Stimulated activated CD4-positive, alpha-beta T cell treated with anti-CD3 and anti-CD28 coated beads, Interleukin-4, amount 100 ng/mL, for 1 hour (primary cell): ENCODE measurements around the gene PLOD1.
"Not testable (repeated sequence)": the region's sequence is repeated elsewhere in the genome, so short reads cannot be mapped to it uniquely, and the experiment has no call there.

ENCODE experiments used
- DNase-seq: peaks from one replicate; pipeline ENCODE4 v3.0.0-alpha.2; 2020

The PLOD1 gene

DNA sequence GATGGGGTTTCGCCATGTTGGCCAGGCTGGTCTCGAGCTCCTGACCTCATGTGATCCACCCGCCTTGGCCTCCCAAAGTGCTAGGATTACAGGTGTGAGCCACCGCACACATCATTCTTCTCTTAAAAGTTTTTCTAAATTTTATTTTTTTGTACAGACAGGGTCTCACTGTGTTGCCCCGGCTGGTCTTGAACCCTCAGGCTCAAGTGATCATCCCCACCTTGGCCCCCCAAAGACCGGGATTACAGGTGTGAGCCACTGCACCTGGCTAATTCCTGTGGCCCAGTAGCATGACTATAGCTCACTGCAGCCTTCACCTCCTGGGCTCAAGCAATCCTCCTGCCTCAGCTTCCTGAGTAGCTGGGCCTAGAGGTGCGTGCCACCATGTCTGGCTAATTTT is 5.3 kb downstream of the PLOD1 start:
- not testable (repeated sequence) for DNase-seq

DNA sequence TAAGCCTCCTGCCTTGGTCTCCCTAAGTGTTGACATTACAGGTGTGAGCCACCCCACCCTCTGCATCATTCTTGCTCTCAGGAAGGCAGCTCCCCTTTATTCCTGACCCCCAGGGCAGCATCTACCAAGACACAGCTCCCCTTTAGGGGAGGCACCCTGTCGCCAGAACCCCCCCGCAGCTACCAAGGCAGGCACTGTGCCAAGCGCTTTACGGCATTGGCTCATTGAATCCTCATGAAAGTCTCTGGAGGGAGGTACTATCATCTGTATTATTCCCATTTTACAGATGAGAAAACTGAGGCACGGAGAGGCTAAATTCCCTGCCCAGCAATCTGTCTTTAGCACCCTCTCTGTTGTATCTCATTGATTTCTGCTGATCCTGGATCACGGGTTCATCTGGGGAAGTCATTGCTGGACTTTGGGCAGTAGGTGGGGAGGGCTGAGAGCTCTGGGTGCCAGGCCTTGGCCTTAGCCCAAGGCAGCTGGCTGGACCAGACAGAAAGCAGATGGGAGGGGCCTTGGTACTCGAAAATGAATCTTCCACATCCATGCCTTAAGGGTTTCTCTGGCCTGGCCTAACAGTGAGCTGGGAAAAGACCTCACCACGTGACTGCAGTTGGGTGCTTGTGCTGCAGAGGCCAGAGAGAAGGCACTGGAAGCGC is 5.9 kb downstream of the PLOD1 start:
- no peak for DNase-seq

DNA sequence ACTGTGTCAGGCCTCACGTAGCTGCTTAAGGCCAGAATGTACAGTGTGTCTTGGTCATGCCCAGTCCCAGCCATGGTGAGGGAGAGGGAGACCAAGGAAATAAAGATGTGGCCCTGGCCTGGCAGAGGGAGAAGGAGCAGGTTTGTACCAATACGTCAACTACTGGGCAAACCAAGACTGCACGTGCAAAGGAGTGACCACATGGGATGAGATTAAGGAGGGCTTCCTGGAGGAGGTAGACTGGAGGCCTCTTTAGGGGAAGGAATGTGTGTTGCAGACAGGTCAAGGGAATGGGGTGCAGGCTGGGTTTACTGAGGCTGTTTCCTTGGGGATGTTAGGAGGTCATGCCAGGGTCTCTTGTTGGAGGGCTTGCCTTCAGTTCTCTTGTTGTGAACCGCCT is 7.8 kb downstream of the PLOD1 start:
- DNase-seq: no peak

DNA sequence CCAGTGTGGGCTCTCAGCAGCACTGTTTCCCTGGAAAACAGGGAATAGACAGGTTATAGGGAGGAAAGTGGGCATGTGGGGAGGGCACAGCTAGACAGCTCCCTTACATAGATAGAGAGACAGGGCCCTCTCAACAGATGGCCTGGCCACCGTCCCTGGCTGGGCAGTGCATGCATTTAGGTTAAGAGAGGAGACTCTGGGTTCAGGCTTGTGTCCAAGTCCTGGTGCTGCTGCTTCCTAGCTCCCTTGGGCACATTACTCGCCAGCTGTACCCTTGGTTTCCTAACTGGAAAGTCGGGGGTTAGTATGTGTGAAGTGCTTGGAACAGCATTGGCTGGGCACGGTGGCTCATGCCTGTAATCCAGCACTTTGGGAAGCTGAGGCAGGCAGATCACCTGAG is 9.1 kb downstream of the PLOD1 start:
- no peak for DNase-seq

DNA sequence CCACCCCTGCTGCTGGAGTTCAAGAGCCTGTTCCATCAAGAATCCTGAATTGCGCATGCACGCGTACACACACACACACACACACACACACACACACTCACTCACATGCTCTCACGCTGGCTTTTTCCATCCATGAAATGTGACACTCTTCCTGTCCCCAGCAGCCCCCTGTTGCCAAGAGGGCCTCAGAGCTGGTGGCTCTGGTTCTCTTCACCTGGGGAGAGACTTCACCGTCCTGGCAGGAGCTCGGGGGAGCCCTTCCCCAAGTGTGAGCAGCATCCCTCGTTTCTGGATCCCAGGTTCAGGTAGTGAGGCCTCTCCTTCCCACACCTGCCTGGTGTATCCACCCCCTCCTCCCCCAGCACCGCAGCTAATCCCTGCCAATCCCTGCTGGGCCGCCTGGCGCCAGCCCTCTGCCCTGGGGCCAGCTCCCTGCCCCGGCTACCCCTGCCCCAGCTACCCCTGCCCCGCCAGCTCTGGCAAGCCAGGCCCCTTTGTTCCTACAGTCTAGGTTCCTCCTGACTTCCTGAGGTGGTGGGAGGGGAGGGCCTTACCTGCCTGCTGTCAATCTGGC is 9.9 kb downstream of the PLOD1 start:
- no peak for DNase-seq

DNA sequence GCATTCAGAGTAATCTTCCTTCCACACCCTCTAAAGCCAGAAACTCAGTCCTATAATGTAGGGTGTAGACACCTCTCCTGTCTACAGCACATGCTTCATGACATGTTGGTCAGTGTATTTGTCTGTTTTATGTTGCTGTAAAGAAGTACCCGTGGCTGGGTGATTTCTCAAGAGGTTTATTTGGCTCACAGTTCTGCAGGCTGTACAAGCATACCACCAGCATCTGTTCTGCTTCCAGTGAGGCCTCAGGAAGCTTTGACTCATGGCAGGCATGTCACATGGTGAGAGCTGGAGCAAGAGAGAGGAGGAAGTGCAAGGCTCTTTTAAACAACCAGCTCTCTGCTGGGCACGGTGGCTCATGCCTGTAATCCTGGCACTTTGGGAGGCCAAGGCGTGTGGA is 12.1 kb downstream of the PLOD1 start:
- DNase-seq: no peak

DNA sequence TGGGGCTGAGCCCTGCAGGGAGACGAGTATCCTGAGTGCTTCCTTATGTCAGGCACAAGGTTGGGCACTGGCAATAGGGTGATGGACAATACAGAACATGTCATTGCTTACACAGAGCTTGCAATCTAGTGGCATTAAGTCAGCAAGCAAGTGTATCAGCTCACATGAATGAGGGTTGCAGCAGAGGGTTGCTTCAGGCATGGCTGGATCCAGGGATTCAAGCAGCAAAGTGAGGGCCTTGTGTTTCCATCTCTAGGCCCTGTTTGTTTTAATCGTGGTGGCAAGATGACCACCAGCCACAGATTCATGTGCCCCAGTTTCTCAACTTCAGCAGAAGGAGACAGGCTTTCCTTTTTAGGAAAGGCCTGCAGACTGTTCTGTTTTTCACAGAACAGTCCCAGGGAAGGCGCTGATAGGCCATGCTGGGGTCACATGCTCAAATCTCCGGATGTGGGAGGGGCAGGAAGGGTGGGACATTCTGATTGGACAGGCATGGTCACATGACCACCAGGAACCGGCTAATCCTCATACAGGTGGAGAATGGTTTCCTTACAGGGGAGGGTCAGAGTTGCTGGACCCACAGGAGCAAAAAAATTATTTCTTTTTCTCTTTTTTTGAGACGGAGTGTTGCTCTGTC is 14.4 kb downstream of the PLOD1 start:
- DNase-seq: no peak

DNA sequence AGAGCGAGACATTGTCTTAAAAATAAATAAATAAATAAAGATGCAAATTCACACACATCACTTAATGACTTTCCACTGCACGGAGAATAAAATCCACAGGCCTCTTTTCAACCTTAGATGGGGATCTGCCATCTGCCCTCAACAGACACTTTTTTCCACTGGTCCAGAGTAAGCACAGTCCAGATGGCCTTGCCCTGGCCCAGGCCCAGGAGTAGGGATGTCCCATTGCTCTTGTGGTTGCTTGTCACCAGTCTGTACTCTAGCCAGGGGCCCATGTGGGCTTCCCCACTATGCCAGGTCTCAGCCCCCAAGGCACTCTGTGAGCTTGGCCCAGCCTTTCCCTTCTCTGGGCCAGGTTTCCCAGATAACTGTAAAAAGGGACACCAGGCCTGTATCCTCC is 17.4 kb downstream of the PLOD1 start:
- no peak for DNase-seq

DNA sequence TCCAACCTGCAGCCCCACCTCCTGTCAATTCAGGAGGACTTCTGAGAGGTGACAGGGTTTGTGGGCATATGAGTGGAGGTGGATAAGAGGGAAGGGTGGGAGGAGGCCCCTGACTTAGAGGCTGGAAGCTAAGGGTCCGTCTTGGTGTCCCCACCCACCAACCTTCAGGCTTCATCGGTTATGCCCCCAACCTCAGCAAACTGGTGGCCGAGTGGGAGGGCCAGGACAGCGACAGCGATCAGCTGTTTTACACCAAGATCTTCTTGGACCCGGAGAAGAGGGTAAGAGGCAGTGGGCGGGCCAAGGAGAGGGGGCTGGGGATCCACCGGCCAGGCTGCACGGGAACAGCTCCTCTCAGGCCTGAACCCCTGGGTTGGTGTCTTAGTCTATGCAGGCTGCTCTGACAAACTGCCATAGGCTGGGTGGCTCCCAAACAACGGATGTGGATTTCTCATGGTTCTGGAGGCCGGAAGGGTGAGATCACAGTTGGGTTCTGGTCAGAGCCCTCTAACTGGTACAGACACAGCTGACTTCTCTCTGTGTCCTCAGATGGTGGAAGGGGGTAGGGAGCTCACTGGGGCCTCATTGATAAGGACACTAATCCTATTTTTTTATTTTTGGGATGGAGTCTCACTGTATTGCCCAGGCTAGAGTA is 18.1 kb downstream of the PLOD1 start:
- DNase-seq: no peak

DNA sequence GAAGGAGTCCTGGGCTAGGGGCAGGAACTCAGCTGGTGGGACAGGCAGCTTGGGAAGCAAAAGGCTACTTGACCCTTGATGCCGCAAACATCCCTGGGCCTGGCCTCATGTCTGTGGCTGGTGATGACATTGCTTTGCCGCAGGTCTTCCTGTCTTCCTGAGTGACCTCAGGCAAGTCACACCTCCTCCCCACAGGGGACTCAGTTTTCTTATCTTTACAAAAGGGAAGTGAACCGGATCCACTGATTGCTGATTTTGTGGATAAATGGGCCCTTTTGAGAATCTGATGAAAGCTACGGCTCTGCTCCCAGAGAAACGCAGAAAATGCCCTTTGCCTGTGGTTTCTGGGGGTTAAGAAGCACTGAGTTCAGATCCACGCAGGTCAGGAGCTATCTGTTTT is 20.7 kb downstream of the PLOD1 start:
- no peak for DNase-seq

DNA sequence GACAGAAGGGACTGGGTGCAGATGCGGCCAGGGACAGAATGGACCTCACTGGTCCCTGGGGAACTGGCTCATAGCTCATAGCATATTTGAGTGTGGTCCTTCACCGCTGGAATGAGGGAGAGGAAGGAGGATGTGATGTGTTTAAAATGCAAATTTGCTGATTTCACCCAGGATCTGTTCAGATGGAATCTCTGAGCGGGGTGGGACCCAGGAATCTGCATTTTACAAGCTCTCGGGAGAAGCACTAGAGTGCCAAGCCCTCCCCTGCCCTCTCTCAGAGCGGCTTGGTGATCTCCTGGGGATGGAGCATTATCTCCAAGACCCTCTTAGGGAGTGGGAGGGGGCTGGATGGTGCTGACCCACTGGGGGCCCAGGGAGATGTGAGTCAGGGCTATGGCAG is 22.9 kb downstream of the PLOD1 start:
- no peak for DNase-seq

DNA sequence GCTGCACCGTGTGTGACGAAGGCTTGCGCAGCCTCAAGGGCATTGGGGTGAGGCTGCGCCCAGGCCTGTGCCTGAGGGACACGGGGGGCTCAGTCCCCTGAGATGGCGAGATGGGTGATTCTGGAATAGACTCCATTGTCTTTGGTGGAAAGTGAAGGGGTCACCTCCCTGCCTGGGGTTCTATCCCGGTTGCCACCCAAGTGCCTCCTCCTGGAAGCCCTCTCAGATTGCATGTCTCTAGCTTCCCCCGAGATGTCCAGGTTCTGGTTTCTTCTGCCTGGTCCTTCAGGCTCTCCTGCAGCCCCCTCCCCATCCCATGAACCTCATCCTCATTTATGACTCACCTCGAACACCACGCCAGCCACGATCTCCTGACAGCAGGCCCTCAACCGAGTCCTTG is 23.4 kb downstream of the PLOD1 start:
- DNase-seq: no peak

DNA sequence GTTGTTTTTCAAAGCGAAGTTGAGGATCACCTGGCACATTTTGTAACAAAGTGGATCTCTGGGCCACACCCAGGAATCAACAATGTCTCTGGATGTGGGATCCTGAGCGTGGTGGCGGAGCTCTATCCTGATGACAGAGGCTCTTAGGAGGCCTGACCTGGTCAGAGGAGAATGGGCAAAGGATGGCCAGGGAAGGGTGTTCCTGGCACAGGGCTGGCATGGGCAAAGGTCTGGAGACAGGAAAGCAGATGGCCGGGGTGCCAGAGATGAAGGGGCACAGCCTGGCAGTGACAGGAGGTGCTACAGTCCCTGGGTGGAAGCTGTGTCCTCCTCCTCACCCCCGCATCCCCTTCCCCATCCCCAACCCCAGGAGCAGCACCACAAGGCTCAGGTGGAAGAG is 25.8 kb downstream of the PLOD1 start:
- DNase-seq: no peak

DNA sequence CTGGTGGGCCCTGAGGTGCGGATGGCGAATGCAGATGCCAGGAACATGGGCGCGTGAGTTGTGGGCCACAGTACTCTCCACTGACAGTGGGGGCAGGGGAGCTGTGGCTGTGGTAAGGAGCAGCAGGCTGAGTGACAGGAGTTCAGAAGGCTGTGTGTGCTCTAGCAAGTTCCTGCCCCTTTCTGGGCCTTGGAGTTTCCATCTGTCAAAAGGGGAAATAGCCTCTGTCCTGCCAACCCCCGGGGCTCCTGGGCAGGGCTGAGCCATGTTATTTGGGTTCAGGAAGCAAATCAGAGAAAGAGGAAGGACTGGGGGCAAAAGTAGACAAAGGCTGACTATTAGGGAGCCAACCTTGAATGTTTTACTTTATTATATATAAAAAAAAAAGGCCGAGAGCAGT is 26.2 kb downstream of the PLOD1 start:
- no peak for DNase-seq

DNA sequence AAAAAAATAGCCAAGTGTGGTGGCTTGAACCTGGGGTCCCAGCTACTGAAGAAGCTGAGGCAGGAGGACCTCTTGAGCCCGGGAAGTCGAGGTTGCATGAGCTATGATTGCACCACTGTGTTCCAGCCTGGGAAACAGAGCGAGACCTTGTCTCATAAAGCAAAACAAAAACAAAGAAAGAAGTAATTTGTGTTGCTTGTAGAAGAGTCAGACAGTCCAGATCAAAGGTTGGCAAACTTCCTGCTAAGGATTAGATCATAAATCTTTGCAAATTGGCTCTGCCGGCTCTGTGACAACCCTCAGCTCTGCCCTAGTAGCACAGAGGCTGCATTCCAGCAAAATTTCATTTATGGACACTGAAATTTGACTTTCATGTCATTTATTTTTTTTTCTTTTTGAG is 26.7 kb downstream of the PLOD1 start:
- no peak for DNase-seq

DNA sequence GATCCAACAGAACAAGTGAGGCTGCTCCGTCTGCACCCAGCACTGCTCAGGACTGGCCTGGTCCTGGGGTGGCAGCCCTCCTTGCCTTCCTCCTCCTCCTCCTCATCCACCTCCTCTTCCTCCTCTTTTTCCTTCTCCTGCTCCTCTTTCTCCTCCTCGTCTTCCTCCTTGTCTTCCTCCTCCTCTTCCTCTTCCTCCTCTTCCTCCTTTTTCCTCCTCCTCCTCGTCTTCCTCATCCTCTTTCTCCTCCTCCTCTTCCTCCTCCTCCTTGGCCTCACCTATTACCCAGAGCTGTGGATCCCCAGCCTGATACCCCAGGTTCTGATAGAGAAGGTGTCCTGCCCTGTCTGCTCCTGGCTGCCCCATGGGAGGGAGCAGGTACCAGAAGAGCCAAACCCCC is 29.1 kb downstream of the PLOD1 start:
- DNase-seq: no peak

DNA sequence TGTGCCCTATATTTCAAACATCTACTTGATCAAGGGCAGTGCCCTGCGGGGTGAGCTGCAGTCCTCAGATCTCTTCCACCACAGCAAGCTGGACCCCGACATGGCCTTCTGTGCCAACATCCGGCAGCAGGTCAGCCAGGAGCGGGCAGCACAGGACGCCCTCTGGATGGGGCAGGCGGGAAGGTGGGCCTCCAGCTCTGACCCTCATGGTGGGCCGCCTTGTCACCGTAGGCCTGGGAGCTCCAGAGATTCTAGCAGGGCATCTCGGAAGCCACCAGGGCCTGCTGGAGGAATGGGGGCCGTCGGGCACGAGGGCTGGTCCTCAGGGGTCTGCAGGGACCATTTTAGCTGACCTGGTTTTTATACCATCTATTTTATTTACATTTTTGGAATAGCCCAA is 30.1 kb downstream of the PLOD1 start:
- DNase-seq: no peak

DNA sequence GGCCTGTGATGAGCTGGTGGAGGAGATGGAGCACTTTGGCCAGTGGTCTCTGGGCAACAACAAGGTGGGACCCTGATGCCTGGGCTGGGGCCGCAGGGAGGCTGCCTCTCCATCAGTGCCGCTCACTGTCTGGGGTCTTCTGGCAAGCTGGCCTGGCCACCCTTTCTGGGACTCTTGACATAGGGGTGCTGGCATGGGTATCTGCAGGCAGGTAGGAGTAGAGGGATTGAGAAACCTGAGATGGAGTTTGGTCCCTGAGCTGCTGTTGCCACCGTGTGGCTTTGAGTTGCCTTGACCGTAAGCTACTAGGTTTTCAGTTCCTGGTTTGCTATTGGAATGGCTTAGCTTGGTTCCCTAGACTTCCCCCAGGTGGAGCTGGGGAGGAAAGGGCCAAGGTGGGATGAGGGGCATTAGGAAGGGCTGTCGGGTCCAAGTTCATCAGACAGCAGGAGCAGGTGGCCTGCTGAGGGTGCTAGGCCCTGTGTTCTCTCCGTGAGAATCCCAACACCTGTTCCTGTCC is 32.6 kb downstream of the PLOD1 start:
- DNase-seq: no peak

DNA sequence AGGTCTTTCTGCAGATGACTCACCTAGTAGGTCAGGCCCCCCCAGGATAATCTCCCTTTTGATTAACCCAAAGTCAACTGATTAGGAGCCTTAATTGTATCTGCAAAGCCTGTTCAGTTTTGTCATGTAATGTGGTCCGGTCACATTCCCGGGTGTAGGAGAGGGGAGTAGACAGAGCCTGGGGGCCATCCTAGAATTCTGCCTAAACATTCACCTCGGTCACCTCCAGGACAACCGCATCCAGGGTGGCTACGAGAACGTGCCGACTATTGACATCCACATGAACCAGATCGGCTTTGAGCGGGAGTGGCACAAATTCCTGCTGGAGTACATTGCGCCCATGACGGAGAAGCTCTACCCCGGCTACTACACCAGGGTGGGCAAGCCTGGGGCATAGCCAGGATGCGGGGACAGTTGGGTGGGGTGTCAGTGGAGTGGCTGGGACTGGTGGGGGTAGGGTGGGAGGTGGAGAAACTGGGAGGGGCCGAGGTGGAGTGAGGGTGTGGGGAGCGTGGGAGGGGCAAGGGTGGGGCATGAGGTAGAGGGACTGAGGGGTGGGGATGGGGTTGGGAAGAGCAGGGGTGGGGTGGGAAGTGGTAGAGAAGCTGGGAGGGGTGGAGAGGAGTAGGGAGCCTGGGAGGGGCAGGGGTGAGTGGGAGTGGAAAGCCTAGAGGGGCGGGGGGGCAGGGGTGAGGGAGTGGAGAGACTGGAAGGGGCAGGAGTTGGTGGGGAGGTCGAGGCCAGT is 36.1 kb downstream of the PLOD1 start:
- DNase-seq: no peak

DNA sequence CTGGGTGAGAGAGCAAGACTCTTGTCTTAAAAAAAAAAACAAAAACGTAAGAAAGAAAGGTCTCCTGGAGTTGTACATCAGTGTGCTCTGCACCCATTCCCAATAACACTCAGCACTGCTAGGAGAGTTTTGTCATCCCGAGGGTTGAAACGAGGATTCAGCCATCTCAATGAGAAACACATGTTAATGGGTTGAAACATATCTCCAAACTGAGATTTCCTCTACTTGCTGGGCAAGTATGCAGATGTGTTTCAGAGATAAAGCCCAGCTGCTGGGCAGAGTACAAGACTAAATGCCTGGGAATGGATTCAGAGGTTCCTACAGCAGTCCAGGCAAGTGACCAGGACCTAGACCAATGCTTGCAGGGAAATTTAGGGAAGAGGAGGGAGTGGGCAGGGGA is 43.1 kb downstream of the PLOD1 start:
- no peak for DNase-seq

DNA sequence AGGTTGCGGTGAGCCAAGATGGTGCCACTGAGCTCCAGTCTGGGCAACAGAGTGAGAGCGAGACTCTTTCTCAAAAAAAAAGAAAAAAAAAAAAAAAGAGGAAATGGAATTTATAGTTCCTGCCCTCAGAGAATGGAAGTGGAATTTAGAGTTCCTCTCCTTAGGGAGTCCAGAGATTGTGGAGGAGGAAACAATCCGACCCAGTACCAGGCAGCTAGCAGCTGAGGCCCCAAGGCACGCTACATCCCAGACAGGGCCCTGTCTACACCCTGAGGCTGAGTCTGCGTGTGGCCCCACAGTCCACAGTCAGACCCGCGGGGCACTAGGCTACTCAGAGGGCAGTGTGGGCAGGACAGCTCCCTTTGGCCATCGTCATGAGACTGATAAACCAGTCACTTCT is 43.8 kb downstream of the PLOD1 start:
- DNase-seq: no peak

DNA sequence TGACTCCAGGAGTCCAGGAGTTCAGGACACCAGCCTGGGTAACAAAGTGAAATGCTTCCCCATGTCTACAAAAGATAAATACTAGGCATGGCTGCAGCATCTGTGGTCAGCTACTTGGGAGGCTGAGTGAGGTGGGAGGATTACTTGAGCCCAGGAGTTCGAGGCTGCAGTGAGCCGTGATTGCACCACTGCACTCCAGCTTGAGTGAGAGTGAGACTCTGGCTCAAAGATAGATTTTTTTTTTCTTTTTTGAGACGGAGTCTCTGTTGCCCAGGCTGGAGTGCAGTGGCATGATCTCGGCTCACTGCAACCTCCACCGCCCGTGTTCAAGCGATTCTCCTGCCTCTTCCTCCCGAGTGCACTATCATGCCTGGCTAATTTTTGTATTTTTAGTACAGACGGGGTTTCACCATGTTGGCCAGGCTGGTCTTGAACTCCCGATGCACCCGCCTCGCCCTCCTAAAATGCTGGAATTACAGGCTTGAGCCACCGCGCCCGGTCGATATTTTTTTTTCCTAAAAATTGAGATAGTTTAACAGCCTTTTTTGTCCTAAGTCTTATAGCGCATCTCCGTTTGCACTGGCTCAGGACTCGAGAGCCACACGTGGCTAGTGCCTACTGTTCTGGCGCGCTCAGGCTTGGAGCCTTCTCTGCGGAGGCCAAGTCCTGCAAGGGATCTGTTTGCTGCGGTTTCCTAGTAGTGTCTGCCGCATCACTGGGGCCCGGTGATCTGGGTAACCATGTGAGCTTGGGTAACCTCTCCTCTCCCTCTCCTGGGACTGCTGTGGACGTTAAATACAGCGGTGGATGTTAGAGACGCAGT is 44.7 kb downstream of the PLOD1 start:
- no peak for DNase-seq
